IMR-90 (cell line): Measurements from ENCODE around the gene NXN. TPM values are rescaled to one million over a fixed set of nuclear protein-coding genes. Genes with fewer than 3 reads are reported as not detected.

Experiments
- ATAC-seq: fragments of 200-7000 bp; cut with Tn5 transposase; 2 replicates; pipeline ENCODE4 v1.9.1; 2020; ENCODE audit warnings: low read depth, mild to moderate bottlenecking, moderate library complexity
- BruUV-seq: library from RNA; stranded (reverse); fragments of 400-500 nt; replicated peaks from 2 replicates; lab custom pipeline; 2021; lab: Mats Ljungman, UMichigan
- CTCF ChIA-PET: fragments of 300-600 bp; formaldehyde crosslinking; extraction: SDS; loops from one replicate; lab custom pipeline; 2021; ENCODE audit warnings: antibody characterized with exemption; lab: Yijun Ruan, JAX
- POLR2A ChIA-PET: fragments of 300-600 bp; sonication (Branson Sonifier 250); formaldehyde crosslinking; loops from one replicate; lab custom pipeline; 2022; ENCODE audit warnings: antibody characterized with exemption; ENCODE audit not compliant: unreplicated experiment; lab: Charles Lee
- DNase-seq: peaks from one replicate; pipeline ENCODE4 v3.0.0; 2013
- H2AFZ ChIP-seq: replicated peaks from 2 replicates; pipeline ENCODE3; 2013; ENCODE audit warnings: low read length, mild to moderate bottlenecking; ENCODE audit not compliant: poor library complexity
- H2AK5ac ChIP-seq: 2 replicates; pipeline ENCODE4 v1.6.1; 2013; ENCODE audit warnings: low read depth, low read length, inconsistent platforms
- H2AK9ac ChIP-seq: replicated peaks from 2 replicates; pipeline ENCODE3; 2013; ENCODE audit warnings: mild to moderate bottlenecking, low read depth, low read length, moderate library complexity; ENCODE audit not compliant: poor library complexity
- H2BK120ac ChIP-seq: 2 replicates; pipeline ENCODE4 v1.6.1; 2013; ENCODE audit warnings: low read depth, low read length, inconsistent platforms
- H2BK15ac ChIP-seq: 3 replicates; pipeline ENCODE4 v1.6.1; 2013; ENCODE audit warnings: low read depth, low read length, inconsistent platforms
- H2BK20ac ChIP-seq: 2 replicates; pipeline ENCODE4 v1.6.1; 2013; ENCODE audit warnings: low read depth, mild to moderate bottlenecking, inconsistent platforms, low read length, moderate library complexity
- H2BK5ac ChIP-seq: 2 replicates; pipeline ENCODE4 v1.6.1; 2013; ENCODE audit warnings: mild to moderate bottlenecking, low read depth, low read length, inconsistent platforms; ENCODE audit not compliant: poor library complexity, severe bottlenecking
- H3K14ac ChIP-seq: replicated peaks from 2 replicates; pipeline ENCODE4 v1.6.1; 2013; ENCODE audit warnings: low read depth, low read length, inconsistent platforms
- H3K18ac ChIP-seq: 2 replicates; pipeline ENCODE4 v1.6.1; 2013; ENCODE audit warnings: low read depth, low read length, control low read depth
- H3K23ac ChIP-seq: 2 replicates; pipeline ENCODE4 v1.6.1; 2013; ENCODE audit warnings: low read depth, low read length, inconsistent platforms
- H3K27ac ChIP-seq: 2 replicates; pipeline ENCODE4 v1.5.1; 2013; ENCODE audit warnings: mild to moderate bottlenecking, control low read depth, low read length; ENCODE audit not compliant: insufficient read depth
- H3K27me3 ChIP-seq: 2 replicates; pipeline ENCODE4 v1.6.1; 2013; ENCODE audit warnings: low read length; ENCODE audit not compliant: control insufficient read depth, insufficient read depth
- H3K36me3 ChIP-seq: 2 replicates; pipeline ENCODE4 v1.6.1; 2013; ENCODE audit warnings: low read length, mixed read lengths; ENCODE audit not compliant: control insufficient read depth, insufficient read depth
- H3K4ac ChIP-seq: 2 replicates; pipeline ENCODE4 v1.6.1; 2013; ENCODE audit warnings: low read depth, low read length, inconsistent platforms
- H3K4me1 ChIP-seq: 2 replicates; pipeline ENCODE4 v1.6.1; 2013; ENCODE audit warnings: low read length, mixed read lengths; ENCODE audit not compliant: control insufficient read depth, insufficient read depth
- H3K4me2 ChIP-seq: 2 replicates; pipeline ENCODE4 v1.6.1; 2013; ENCODE audit warnings: low read depth, mild to moderate bottlenecking, control low read depth, low read length, moderate library complexity
- H3K4me3 ChIP-seq: 2 replicates; pipeline ENCODE4 v1.5.1; 2013; ENCODE audit warnings: low read depth, mild to moderate bottlenecking, control low read depth, low read length, moderate library complexity; ENCODE audit not compliant: insufficient read depth
- H3K56ac ChIP-seq: 2 replicates; pipeline ENCODE4 v1.6.1; 2013; ENCODE audit warnings: low read length, inconsistent platforms; ENCODE audit not compliant: insufficient read depth; ENCODE audit errors: extremely low read depth
- H3K79me1 ChIP-seq, 2 experiments: 2 replicates each; pipeline ENCODE4 v1.6.1; 2013; ENCODE audit warnings: low read length in 2 of 2, inconsistent platforms in 1 of 2, low read depth in 1 of 2
- H3K9ac ChIP-seq: 2 replicates; pipeline ENCODE4 v1.6.1; 2013; ENCODE audit warnings: low read depth, low read length, control low read depth
- H3K9me1 ChIP-seq: 2 replicates; pipeline ENCODE4 v1.6.1; 2013; ENCODE audit warnings: low read length, inconsistent platforms; ENCODE audit not compliant: insufficient read depth
- H3K9me3 ChIP-seq: 2 replicates; pipeline ENCODE4 v1.6.1; 2013; ENCODE audit warnings: low read length; ENCODE audit not compliant: control insufficient read depth, insufficient read depth
- H4K20me1 ChIP-seq: 2 replicates; pipeline ENCODE4 v1.6.1; 2013; ENCODE audit warnings: low read length, inconsistent platforms; ENCODE audit not compliant: insufficient read depth
- H4K5ac ChIP-seq: 2 replicates; pipeline ENCODE4 v1.6.1; 2013; ENCODE audit warnings: mild to moderate bottlenecking, low read depth, low read length, control low read depth
- H4K8ac ChIP-seq, 2 experiments: 2 replicates each; pipeline ENCODE4 v1.6.1; 2013; ENCODE audit warnings: low read depth in 2 of 2, low read length in 2 of 2, control low read depth in 1 of 2, inconsistent platforms in 1 of 2
- H4K91ac ChIP-seq: 2 replicates; pipeline ENCODE4 v1.6.1; 2013; ENCODE audit warnings: low read depth, low read length, inconsistent platforms; ENCODE audit not compliant: insufficient read depth
- MAFK ChIP-seq: IDR thresholded peaks from 2 replicates; pipeline ENCODE4 v1.6.1; 2012; ENCODE audit warnings: low read depth, low read length, improper control_type of control experiment
- MXI1 ChIP-seq: IDR thresholded peaks from 2 replicates; pipeline ENCODE4 v1.6.1; 2012; ENCODE audit warnings: low read depth, mild to moderate bottlenecking, low read length, moderate library complexity, borderline replicate concordance
- NFE2L2 ChIP-seq: fragments of 150-350 bp; IDR thresholded peaks from 2 replicates; pipeline ENCODE4 v1.6.1; 2016; ENCODE audit warnings: low read depth, mild to moderate bottlenecking, low read length
- WGBS, 2 experiments: methylation state at CpG; one replicate each; pipeline versions ENCODE4 v1.1.5 to v1.1.7; 2013; ENCODE audit warnings: missing lambda C conversion rate in 2 of 2; ENCODE audit not compliant: insufficient read length in 1 of 2; ENCODE audit errors: extremely low coverage in 2 of 2; 5-methylcytosine and 5-hydroxymethylcytosine counted together
- dilution Hi-C: fragments of 300-500 bp; cut with HindIII; formaldehyde crosslinking; loops from one replicate; pipeline ENCODE4 v1.14.3; 2018; ENCODE audit warnings: low sequenced_read_pairs; ENCODE audit not compliant: unreplicated experiment
- in situ Hi-C: fragments of 300-500 bp; cut with MboI; formaldehyde crosslinking; loops from 3 replicates; pipeline ENCODE4 v1.14.3; 2019; ENCODE audit warnings: low sequenced_read_pairs, inconsistent platforms, mixed read lengths
- intact Hi-C: fragments of 100-400 bp; cut with micrococcal nuclease; formaldehyde crosslinking; loops from 2 replicates; pipeline ENCODE4 v1.10.0; 2022
- polyA plus RNA-seq, 3 experiments: library from polyadenylated mRNA; depleted of rRNA; stranded (reverse); fragments of >200 nt; gene quantifications; 2 replicates each; pipeline ENCODE4 v1.2.3, GENCODE V29; 2012; ENCODE audit warnings: low replicate concordance in 1 of 3
- total RNA-seq: library from RNA; depleted of rRNA; stranded (reverse); fragments of >200 nt; gene quantifications from 2 replicates; pipeline ENCODE4 v1.2.3, GENCODE V29; 2012

The NXN gene
- total and polyA plus RNA-seq, 2 of the 4 experiments (the other 2 are of a cell fraction) = 52.5 to 116 TPM

- TF ChIP-seq MXI1 = no peak
- no peak for TF ChIP-seq MAFK
These were observed 99.8 kb downstream of the NXN start (continued) for GRCh38 chr17:879546-880442.

- intact Hi-C loops = no loop called here
These were observed 101.9 kb downstream of the NXN start for GRCh38 chr17:877630-878029.

More at GRCh38 chr17:877630-878029, 101.9 kb downstream of the NXN start:
- DNase-seq = no peak
- Histone ChIP-seq H2AK9ac (peak overlapping the region; percentile 3), H4K20me1 (peaks cover 66% of the 10 kb centered on the region), H3K4me1 (peaks cover 14% of the 10 kb centered on the region), H3K14ac (no peak overlapping the region), H3K9me1 (peaks cover 20% of the 10 kb centered on the region), H4K8ac (no peak overlapping the region), H3K18ac (no peak overlapping the region), H3K36me3 (peaks cover 2% of the 10 kb centered on the region; the same call in 1 of the 2 replicates), H3K27me3 (no peaks in the 10 kb centered on the region), H2AFZ (no peak overlapping the region), H3K4me3 (no peak overlapping the region), H3K9ac (no peak overlapping the region), H3K27ac (no peak overlapping the region), H2BK5ac (no peak overlapping the region), H2BK120ac (no peak overlapping the region), H3K9me3 (no peaks in the 10 kb centered on the region), H3K4ac (no peak overlapping the region), H4K91ac (no peak overlapping the region), H4K5ac (no peak overlapping the region), H3K56ac (no peak overlapping the region), H3K79me1 (peaks cover 47 to 67% of the 10 kb centered on the region in 2 experiments), H3K23ac (no peak overlapping the region), H2AK5ac (no peak overlapping the region), H2BK20ac (no peak overlapping the region), H2BK15ac (no peak overlapping the region), H3K4me2 (no peak overlapping the region)
- ATAC-seq = no peak
- ChIA-PET POLR2A (no interaction called here), CTCF (interaction anchor here (1.2 kb wide), 1 partner anchor 10 kb away, joined by 3 read pairs; no protein-coding TSS in a partner anchor)
- TSS peak; percentile 1 for BruUV-seq
- dilution Hi-C loops = no loop called here
- WGBS, 2 experiments = 95% methylated on average over 8 of the region's 14 CpGs; no CpG with 5 or more reads in 1 of the 2 experiments
- TF ChIP-seq NFE2L2 = no peak
- in situ Hi-C loops = no loop called here
